ENCODE data around the gene ZNF593OS.
A peak's percentile ranks its signal among the peaks of the same experiment; 100 is the strongest.

The ZNF593OS gene

GRCh38 chr1:26181586-26182382 lies 10.2 kb upstream of the ZNF593OS start:
- Histone ChIP-seq H3K4me1 (ENCODE audit: insufficient read depth, low read length) (no peaks in the 10 kb centered on the region; the same call in 1 of the 2 replicates), H3K27ac (ENCODE audit: low read length) (no peak overlapping the region), H3K36me3 (ENCODE audit: insufficient read depth, low read depth, low read length) (0 out of 2 replicates have a peak, but pooled peaks cover 18% of the 10 kb centered on the region), H3K9me3 (ENCODE audit: insufficient read depth, low read depth, low read length) (no peaks in the 10 kb centered on the region), H3K4me3 (ENCODE audit: low read length) (no peak overlapping the region), H3K27me3 (ENCODE audit: insufficient read depth, low read length) (no peaks in the 10 kb centered on the region), H3K9ac (ENCODE audit: low read depth, low read length) (no peak overlapping the region)

GRCh38 chr1:26180010-26180506 lies 8.4 kb upstream of the ZNF593OS start:
- Histone ChIP-seq H3K9ac (ENCODE audit: low read depth, low read length) (no peak overlapping the region), H3K27me3 (ENCODE audit: insufficient read depth, low read length) (no peaks in the 10 kb centered on the region), H3K9me3 (ENCODE audit: insufficient read depth, low read depth, low read length) (no peaks in the 10 kb centered on the region), H3K36me3 (ENCODE audit: insufficient read depth, low read depth, low read length) (0 out of 2 replicates have a peak, but pooled peaks cover 13% of the 10 kb centered on the region), H3K27ac (ENCODE audit: low read length) (no peak overlapping the region), H3K4me1 (ENCODE audit: insufficient read depth, low read length) (no peaks in the 10 kb centered on the region; the same call in 1 of the 2 replicates), H3K4me3 (ENCODE audit: low read length) (no peak overlapping the region)

DNA sequence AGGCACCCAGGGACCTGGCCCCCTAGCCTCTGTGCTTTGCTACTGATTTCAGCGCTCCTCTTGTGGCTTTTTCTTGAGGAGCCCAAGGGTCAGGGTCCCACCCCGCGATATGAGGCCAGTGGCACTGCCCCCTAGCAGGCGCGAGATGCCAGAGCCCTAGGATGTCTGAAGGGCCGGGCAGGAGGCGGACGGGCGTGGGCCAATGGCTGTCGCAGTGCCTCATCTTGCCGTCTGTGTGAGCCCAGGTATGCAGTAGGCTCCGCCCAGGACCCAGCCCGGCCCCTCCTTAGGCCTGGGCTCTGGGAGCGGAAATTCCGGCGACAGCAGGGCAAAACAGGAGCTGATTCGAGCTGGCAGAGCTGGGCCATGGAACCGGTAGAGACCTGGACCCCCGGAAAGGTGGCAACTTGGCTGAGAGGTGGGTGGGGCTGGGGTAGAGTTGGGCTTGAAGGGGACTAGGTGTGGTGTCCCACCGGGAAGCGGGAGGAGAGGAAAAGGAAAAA lies 5.6 kb upstream of the ZNF593OS start, which contains the start of gene CNKSR1:
Gene CNKSR1 (plus strand): TSS at position 310 of the 503 bp plus-strand sequence. CDS start 57 bp downstream, at position 367.
- peak within 1 kb of the TSS; percentile 76 for H3K4me3 ChIP-seq (ENCODE audit: low read length)
- H3K4me1 ChIP-seq (ENCODE audit: insufficient read depth, low read length), result no peaks in the 10 kb centered on the region; the same call in 1 of the 2 replicates
- peak within 1 kb of the TSS; percentile 75; the same call in 1 of the 2 replicates for H3K9ac ChIP-seq (ENCODE audit: low read depth, low read length)
- H3K36me3 ChIP-seq (ENCODE audit: insufficient read depth, low read depth, low read length), result 0 out of 2 replicates have a peak, but pooled peaks cover 9% of the 10 kb centered on the region
- H3K9me3 ChIP-seq (ENCODE audit: insufficient read depth, low read depth, low read length), result no peaks in the 10 kb centered on the region
- no peaks in the 10 kb centered on the region for H3K27me3 ChIP-seq (ENCODE audit: insufficient read depth, low read length)
- no peak within 1 kb of the TSS for H3K27ac ChIP-seq (ENCODE audit: low read length)

DNA sequence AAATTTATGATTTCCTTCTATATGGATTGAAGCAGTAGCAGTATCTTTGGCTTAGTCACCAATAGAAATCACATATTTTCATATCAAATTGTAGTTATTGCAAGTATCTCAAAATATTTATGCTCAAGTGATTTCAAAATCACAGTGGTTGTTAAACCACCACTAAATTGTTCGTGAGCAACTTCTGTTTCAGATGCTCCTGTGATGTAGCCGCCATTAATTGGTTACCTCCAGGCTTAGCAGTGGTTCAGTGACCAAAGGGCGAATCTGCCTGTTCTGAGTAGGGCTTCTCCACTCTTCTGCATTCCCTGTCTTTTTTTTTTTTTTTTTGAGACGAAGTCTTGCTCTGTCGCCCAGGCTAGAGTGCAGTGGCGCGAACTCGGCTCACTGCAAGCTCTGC lies 3.7 kb upstream of the ZNF593OS start:
- no peak overlapping the region for H3K27ac ChIP-seq (ENCODE audit: low read length)
- peaks cover 4% of the 10 kb centered on the region; the same call in 1 of the 2 replicates for H3K4me1 ChIP-seq (ENCODE audit: insufficient read depth, low read length)
- H3K36me3 ChIP-seq (ENCODE audit: insufficient read depth, low read depth, low read length), result peaks cover 6% of the 10 kb centered on the region; the same call in 1 of the 2 replicates
- no peaks in the 10 kb centered on the region for H3K27me3 ChIP-seq (ENCODE audit: insufficient read depth, low read length)
- no peaks in the 10 kb centered on the region for H3K9me3 ChIP-seq (ENCODE audit: insufficient read depth, low read depth, low read length)
- no peak overlapping the region for H3K9ac ChIP-seq (ENCODE audit: low read depth, low read length)
- no peak overlapping the region for H3K4me3 ChIP-seq (ENCODE audit: low read length)

DNA sequence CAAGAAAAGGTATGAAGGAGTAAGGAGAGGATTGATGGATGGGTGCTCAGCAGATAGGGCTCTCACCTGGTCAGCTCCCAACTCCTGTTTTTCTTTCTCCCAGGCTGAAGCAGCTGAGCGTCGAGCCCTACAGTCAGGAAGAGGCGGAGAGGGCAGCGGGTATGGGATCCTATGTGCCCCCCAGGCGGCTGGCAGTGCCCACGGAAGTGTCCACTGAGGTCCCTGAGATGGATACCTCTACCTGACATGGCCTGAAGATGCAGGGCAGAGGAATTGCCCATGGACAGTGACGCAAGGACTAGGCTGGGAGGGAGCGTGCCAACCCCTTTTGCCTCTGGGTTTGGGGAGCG lies 1.2 kb downstream of the ZNF593OS start:
- Histone ChIP-seq H3K27ac (ENCODE audit: low read length) (no peak overlapping the region), H3K36me3 (ENCODE audit: insufficient read depth, low read depth, low read length) (peaks cover 6% of the 10 kb centered on the region; the same call in 1 of the 2 replicates), H3K4me3 (ENCODE audit: low read length) (peak overlapping the region; percentile 75), H3K9ac (ENCODE audit: low read depth, low read length) (peak overlapping the region; percentile 80; the same call in 1 of the 2 replicates), H3K4me1 (ENCODE audit: insufficient read depth, low read length) (peaks cover 18% of the 10 kb centered on the region), H3K9me3 (ENCODE audit: insufficient read depth, low read depth, low read length) (no peaks in the 10 kb centered on the region), H3K27me3 (ENCODE audit: insufficient read depth, low read length) (peaks cover 30% of the 10 kb centered on the region)

DNA sequence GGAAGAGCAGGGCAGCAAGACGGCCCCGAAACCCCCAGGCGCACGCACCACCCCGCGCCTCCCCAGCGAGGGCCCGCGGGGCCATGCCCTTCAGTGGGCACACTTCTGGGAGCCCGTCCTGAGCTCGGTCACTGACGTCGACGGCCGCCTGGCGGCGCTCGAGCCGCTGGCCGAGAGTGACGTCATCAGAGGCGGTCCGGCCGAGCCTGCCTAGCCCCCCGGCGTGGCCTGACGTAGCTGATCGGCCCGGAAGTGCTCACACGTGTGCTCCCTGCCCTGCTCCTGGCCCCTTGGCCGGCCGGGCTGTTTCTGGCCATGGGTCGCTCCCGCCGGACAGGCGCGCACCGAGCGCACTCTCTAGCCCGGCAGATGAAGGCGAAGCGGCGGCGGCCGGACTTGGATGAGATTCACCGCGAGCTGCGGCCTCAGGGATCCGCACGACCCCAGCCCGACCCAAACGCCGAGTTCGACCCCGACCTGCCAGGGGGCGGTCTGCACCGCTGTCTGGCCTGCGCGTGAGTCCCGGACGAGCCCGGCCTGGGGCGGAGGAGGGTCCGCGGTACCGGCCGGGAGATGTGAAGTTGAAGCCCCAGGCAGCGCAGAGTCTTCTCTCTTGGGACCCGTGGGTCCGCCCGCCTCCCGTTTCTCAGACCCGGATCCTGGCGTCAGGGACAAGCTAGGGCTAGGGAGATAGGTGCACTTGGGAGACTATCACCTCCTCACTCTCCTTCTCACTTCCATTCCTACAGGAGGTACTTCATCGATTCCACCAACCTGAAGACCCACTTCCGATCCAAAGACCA lies 1.8 kb downstream of the ZNF593OS start, which contains the start of gene ZNF593:
Gene ZNF593 (plus strand): TSS at position 240 of the 803 bp plus-strand sequence. CDS start 76 bp downstream, at position 316.
- peak within 1 kb of the TSS; percentile 22 for H3K27ac ChIP-seq (ENCODE audit: low read length)
- H3K4me1 ChIP-seq (ENCODE audit: insufficient read depth, low read length), result peaks cover 23% of the 10 kb centered on the region

DNA sequence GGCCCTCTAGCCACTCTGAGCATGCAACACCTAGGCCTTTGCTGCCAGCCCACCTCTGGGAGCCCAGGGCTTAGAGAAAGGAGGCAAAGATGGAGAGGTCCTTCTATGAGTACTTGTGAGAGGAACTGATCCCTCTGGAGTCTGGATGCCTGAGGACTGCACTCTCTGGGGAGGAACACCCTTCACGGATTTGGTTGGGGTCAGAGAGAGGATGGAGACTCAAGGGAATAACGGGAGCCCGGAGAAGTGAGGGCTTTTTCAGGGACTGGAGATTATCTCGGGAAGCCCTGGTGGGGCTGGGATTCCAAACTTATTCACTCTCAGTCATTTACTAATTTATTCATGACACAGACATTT lies 2.5 kb downstream of the ZNF593OS start:
- Histone ChIP-seq H3K9me3 (ENCODE audit: insufficient read depth, low read depth, low read length) (no peaks in the 10 kb centered on the region), H3K27ac (ENCODE audit: low read length) (no peak overlapping the region), H3K9ac (ENCODE audit: low read depth, low read length) (peak overlapping the region; percentile 80; the same call in 1 of the 2 replicates), H3K27me3 (ENCODE audit: insufficient read depth, low read length) (peaks cover 43% of the 10 kb centered on the region), H3K4me3 (ENCODE audit: low read length) (peak overlapping the region; percentile 75; the same call in 1 of the 2 replicates), H3K4me1 (ENCODE audit: insufficient read depth, low read length) (peaks cover 23% of the 10 kb centered on the region), H3K36me3 (ENCODE audit: insufficient read depth, low read depth, low read length) (peaks cover 6% of the 10 kb centered on the region; the same call in 1 of the 2 replicates)

More for the DNA sequence above, 1.8 kb downstream of the ZNF593OS start, which contains the start of gene ZNF593:
- H3K4me3 ChIP-seq (ENCODE audit: low read length), result peak within 1 kb of the TSS; percentile 75
- peak within 1 kb of the TSS; percentile 80; the same call in 1 of the 2 replicates for H3K9ac ChIP-seq (ENCODE audit: low read depth, low read length)
- H3K9me3 ChIP-seq (ENCODE audit: insufficient read depth, low read depth, low read length), result no peaks in the 10 kb centered on the region
- H3K36me3 ChIP-seq (ENCODE audit: insufficient read depth, low read depth, low read length), result peaks cover 6% of the 10 kb centered on the region; the same call in 1 of the 2 replicates
- peaks cover 36% of the 10 kb centered on the region for H3K27me3 ChIP-seq (ENCODE audit: insufficient read depth, low read length)

GRCh38 chr1:26168410-26169197 lies 3.0 kb downstream of the ZNF593OS start, which contains the start of gene C1orf232:
Gene C1orf232, minus strand, starts transcription at chr1:26168963. Its CDS starts 464 bp downstream, at chr1:26168499.
- H3K27ac ChIP-seq (ENCODE audit: low read length), result peak within 1 kb of the TSS; percentile 22
- peak within 1 kb of the TSS; percentile 80; the same call in 1 of the 2 replicates for H3K9ac ChIP-seq (ENCODE audit: low read depth, low read length)
- H3K36me3 ChIP-seq (ENCODE audit: insufficient read depth, low read depth, low read length), result peaks cover 6% of the 10 kb centered on the region; the same call in 1 of the 2 replicates
- H3K27me3 ChIP-seq (ENCODE audit: insufficient read depth, low read length), result peaks cover 49% of the 10 kb centered on the region
- no peaks in the 10 kb centered on the region for H3K9me3 ChIP-seq (ENCODE audit: insufficient read depth, low read depth, low read length)
- H3K4me3 ChIP-seq (ENCODE audit: low read length), result peak within 1 kb of the TSS; percentile 75
- peaks cover 23% of the 10 kb centered on the region for H3K4me1 ChIP-seq (ENCODE audit: insufficient read depth, low read length)

- no peak overlapping the region for H3K4me3 ChIP-seq (ENCODE audit: low read length)
- peaks cover 23% of the 10 kb centered on the region for H3K4me1 ChIP-seq (ENCODE audit: insufficient read depth, low read length)
- no peaks in the 10 kb centered on the region for H3K9me3 ChIP-seq (ENCODE audit: insufficient read depth, low read depth, low read length)
- H3K9ac ChIP-seq (ENCODE audit: low read depth, low read length), result no peak overlapping the region
- peaks cover 6% of the 10 kb centered on the region; the same call in 1 of the 2 replicates for H3K36me3 ChIP-seq (ENCODE audit: insufficient read depth, low read depth, low read length)
- no peak overlapping the region for H3K27ac ChIP-seq (ENCODE audit: low read length)
- H3K27me3 ChIP-seq (ENCODE audit: insufficient read depth, low read length), result peaks cover 67% of the 10 kb centered on the region
Observed at GRCh38 chr1:26166719-26167281, 4.8 kb downstream of the ZNF593OS start.
